ENCODE results near the gene KDM2A.

Gene KDM2A

DNA sequence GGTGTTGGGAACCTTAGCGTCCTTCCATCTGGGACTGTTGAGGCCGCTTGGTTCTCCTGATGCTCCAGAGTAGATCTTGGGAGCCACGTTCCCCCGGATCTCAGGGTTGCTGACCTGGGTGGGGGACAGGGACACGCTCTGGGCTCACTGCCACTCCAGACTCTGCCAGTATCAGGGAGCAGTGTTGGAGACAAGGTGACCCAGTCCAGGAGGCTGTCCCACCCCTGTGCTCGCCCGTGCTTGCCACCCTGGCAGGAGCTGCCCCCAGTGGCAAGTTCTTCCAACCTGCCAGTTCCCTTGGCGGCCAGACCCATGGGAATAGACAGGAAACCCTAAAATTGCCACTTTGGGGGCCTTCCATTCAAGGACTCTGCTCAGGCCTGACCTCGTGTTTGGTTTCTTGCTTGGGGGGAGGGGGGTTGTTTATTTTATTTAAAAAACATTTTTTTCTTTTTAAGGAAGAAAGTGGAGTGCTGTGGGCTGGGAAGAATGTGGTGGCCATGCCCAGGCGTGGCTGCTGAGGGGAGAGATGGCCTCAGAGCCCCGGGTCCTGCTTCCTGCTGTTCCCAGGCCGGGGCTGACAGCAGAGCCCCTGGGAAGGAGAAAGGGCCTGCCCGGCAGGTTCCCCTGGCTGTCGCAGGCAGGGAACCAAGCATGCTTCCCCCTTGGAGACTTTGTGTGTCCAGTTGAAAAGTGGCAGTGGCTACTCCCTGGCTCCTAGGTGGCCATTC is 154.4 kb downstream of the KDM2A start:
- DNase-seq (ENCODE audit: low read depth in 2 of 2): no peak

DNA sequence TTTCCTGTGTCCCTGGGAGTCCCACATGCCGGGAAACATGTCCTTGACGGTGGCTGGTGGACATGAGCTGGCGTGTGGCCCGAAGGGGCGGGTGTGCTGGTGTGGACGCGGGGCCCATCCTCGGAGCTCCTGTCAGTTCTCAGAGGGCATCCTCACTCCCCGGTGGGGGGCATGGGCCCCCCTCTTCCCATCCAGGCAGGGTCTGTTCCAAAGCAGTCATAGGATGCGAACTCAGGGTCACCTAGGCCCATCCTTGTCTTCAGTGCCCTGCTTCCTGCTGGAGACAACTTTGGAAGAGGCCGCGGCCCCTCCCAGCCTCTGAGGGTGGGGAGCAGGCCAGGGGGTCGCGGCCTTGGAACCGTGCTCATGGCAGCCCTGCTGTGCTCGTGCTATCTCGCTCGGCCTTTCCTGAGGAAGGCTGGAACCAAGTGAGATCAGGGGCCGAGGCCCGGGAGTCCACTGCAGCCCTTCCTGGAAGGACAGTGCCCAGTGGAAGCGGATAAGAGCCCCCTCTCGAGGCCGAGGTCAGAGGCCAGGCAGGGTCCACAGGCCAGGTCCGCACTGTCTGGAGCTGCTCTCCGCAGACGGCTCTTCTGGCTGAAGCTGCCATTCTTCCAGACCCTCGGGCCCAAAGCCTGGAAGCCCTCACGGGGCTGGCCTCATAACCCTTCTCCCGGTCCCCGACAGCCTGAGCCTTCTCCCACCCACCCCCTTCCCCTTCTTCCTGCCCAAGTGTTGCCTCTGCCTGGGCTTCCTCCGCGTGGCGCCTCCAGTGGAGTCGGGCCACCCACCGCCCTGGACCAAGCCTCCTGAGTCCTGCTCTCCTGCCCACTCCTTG is 155.9 kb downstream of the KDM2A start:
- DNase-seq (ENCODE audit: low read depth in 2 of 2): no peak

DNA sequence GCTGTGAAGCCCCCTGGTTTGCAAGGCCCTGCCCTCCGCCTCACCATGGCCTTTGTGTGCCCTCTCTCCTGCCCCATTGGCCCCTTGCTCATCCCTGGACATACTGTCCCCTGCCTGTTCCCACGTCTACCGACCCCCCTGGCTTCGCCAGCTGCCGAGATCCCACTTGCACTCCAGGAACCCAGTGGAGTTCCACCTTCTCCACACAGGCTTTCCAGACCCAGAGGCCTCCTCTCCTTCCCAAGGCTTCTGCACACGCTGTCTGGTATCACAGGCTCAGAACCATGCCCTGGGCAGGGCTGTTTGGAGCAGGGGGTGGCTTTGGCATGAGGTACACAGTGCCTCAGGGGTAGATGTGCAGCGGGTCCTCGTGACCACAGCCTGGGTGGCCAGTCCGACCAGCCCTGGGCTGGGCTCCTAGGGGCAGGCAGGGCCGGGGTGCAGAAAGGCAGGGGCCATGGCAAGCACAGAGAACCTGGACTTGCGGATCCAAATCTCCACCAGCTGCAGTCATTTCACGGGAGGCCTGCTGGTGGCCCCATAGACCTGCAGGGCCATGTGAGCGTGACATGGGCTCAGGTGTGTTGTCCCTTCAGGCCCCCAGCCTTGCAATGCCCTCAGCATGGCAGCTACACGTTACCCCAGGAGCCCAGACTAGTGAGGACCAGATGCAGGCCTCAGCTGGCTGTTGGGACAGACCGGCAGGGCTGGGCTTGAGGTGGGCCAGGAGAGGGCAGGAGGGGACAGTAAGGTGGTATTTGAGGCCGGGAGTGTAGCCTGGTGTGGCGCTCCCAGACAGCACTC is 156.7 kb downstream of the KDM2A start:
- DNase-seq (ENCODE audit: low read depth in 2 of 2): no peak

DNA sequence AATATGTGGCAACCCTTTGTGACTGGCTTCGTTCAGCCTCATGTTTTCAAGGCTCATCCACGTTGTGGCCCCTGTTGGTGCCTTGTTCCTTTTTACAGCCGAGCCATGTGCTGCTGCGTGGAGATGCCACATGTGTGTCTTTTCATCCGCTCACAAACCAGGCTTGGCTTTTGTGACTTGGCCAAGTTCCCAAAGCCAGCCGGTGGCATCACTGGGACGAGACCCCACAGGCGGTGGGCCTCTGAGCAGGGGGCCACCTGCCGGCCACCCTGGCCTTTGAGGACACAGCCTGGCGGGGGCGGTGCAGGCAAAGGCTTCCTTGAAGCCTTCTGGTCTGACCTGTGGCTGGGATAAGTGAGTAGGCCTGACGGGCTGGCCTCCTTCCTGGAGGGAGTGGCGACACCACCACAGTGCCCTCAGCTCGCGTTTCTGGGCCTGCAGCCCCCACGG is 157.7 kb downstream of the KDM2A start:
- DNase-seq (ENCODE audit: low read depth in 2 of 2): no peak

DNA sequence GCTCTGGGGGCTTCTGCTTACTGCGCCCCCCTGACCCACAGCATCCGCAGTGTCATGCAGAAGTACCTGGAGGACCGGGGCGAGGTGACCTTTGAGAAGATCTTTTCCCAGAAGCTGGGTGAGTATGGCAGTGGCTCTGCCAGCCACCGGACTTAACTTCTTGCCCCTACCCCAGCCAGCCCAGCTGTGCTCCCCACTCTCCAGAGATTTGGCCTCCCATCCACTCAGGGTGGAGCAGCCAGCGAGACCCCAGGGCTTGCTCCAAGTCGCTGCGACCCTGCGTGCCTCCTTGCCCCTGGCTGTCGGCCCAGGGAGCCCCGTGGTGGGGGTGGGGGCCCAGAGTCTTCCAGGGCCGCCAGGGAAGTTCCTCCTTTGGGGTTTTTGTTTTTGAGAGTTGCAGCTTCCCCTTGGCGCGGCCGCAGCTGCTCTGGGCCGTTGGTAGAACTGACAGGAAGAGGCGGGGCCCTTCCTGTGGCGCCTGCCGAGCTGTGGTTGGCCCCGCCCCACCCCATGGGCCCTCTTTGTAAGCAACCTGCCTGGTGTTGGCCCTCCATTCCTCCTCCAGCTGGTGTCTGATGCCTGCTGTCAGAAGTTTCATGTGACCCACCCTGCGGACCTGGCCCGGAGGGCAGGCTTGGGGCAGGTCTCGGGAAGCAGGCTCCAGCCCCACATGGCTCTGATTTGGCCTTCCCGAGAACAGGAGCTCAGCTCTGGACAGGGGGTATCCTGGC is 158.3 kb downstream of the KDM2A start:
- DNase-seq (ENCODE audit: low read depth in 2 of 2): peak; percentile 82 to 84

DNA sequence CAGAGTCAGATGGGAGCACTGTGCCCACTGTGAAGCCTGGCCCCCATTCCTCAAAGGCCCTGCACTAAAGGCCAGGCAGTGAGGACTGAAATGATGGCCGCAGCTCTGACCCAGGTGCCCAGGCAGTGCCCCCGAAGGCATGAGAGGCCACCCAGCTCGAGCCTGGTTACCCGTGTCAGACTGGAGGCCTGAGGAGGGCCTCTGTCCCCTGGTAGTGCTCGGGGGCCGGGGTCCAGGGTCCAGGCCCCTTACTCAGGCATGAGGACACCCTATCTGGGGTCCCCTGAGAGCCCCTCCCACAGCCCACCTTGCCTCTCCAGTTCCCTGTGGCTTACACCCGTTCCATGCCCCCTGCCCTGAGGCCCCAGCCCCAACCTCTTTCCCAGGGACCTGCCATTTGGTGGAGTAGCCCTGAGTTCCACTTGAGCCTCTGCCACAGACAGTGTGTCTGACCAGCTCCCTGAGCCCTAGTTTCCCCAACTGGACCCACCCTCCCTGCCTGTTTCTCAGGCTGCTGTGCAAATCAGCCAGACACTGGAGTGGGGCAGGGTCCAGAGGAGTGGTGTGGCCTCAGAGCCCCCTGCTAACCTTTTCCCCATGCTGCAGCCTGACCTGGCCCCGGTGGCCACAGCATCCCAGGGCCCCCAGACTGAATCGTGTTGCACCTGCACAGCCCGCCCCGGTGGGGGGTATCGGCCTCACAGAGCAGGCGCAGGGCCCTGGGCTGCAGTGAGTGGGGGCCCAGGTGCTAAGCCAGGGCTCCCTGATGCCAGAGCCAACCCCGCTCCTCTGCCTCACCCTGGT is 159.3 kb downstream of the KDM2A start:
- no peak for DNase-seq (ENCODE audit: low read depth in 2 of 2)

DNA sequence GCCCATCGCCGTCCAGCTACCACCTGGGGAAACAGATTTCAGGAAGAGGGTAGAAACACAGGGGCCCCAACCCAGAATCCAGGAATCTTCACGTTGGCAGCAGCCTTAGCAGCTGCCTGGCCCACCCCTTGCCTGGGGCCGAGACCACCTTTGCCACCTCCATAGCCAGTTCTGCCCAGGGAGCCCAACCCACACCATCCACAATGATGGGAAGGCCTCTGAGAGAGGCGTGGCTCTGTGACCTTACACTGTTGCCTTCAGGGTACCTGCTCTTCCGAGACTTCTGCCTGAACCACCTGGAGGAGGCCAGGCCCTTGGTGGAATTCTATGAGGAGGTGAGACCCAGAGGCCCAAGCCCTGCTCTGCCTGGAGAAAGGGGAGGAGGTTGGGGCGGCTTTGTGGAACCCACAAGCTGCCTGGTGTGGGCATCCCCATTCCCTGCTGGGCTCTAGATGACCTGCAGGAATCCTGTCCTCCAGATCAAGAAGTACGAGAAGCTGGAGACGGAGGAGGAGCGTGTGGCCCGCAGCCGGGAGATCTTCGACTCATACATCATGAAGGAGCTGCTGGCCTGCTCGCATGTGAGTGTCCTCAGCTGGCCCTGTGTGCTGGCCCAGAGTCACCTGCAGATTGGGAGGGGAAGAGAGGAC is 160.0 kb downstream of the KDM2A start:
- no peak for DNase-seq (ENCODE audit: low read depth in 2 of 2)

DNA sequence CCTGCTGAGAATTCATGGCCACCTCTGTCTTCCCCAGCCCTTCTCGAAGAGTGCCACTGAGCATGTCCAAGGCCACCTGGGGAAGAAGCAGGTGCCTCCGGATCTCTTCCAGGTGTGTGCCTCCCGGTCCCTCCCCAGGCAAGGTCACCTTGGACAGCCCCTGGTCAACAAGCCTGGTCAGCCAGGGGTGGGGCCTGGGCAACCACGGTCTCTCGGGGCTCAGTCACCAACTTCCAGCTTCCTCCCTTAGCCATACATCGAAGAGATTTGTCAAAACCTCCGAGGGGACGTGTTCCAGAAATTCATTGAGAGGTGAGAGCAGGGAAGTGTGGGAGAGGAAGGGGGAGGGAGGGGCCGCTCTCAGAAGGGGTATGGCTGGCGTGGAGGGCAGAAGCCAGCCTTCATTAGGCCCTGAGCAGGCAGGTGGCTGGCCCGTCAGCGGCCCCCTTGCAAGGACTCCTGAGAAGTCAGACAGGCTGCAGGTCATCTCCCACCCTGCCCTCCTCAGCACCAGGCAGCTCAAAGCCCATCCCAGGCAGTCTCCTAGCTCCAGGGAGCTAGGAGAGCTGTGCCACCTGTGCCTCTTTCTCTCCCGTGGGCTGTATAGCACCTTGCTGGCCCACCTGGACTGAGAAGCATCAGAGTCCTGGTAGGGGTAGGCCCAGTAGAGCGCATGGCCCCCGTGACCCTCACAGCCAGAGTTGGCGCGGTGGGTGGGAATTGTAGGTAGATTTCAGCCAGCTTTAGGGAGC is 160.7 kb downstream of the KDM2A start:
- DNase-seq (ENCODE audit: low read depth in 2 of 2): no peak

DNA sequence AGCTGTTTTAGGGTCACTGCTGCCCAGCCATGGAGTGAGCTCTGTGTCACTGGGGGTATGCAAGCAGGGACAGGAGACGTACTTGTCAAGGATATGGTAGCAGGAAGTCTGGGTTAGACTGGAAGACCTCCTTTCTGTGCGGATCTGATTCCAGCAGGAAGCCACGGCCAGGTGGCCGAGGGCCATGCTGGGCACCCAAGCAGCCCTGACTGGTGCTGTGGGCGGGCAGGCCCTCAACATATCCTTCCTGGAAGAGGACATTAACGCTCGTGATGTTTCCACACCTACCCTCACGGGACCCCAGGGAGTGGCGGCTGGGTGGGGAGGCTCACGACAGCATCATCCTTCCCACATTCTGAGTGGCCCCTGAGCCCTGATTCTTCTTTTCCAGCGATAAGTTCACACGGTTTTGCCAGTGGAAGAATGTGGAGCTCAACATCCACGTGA is 161.3 kb downstream of the KDM2A start:
- no peak for DNase-seq (ENCODE audit: low read depth in 2 of 2)

DNA sequence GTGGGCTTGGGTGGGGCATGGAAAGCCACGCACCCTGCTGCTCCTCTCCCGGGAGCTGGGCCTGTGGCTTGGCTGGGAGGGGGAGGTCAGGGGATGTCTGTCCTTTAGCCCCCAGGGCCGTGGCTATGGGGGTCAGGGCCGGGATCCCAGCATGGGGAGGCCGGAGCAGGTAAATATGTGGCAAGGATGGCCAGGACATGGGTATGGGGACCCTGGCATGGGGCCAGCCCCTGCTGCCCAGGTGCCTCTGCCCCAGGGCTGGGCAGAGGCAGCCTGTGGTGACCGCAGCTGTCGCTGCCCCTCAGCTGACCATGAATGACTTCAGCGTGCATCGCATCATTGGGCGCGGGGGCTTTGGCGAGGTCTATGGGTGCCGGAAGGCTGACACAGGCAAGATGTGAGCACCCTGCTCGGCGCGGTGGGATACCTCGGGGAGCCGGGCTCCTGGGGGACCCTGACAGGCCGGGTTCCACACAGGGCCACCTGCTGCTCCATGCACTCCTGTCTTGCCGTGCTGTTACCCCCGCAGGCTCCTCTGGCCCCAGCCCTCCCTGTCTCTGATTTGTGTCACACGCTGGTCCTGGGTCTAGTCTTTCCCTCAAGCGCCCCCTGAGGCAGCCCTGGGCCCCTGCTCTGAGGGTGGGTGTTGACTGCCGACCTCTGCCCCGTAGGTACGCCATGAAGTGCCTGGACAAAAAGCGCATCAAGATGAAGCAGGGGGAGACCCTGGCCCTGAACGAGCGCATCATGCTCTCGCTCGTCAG is 161.9 kb downstream of the KDM2A start:
- no peak for DNase-seq (ENCODE audit: low read depth in 2 of 2)

DNA sequence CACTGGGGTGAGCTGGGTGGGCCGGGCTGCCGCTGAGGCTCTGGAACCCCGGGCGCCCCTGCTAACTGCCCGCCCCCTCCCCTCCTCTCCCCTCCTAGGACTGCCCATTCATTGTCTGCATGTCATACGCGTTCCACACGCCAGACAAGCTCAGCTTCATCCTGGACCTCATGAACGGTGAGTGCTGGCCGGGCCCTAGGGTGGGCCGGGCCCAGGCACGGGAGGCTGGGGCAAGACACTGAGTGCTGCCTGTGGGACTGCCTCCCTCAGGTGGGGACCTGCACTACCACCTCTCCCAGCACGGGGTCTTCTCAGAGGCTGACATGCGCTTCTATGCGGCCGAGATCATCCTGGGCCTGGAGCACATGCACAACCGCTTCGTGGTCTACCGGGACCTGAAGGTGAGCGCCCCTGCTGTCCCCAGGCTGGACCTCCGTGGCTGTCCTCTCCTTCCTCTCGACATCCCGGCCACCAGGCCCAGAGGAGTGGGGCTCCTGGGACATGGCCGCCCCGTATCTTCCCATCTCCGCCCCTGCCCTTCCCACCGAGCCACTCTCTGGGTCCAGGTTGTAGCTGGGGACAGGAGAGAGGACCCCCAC is 162.6 kb downstream of the KDM2A start:
- DNase-seq (ENCODE audit: low read depth in 2 of 2): no peak

DNA sequence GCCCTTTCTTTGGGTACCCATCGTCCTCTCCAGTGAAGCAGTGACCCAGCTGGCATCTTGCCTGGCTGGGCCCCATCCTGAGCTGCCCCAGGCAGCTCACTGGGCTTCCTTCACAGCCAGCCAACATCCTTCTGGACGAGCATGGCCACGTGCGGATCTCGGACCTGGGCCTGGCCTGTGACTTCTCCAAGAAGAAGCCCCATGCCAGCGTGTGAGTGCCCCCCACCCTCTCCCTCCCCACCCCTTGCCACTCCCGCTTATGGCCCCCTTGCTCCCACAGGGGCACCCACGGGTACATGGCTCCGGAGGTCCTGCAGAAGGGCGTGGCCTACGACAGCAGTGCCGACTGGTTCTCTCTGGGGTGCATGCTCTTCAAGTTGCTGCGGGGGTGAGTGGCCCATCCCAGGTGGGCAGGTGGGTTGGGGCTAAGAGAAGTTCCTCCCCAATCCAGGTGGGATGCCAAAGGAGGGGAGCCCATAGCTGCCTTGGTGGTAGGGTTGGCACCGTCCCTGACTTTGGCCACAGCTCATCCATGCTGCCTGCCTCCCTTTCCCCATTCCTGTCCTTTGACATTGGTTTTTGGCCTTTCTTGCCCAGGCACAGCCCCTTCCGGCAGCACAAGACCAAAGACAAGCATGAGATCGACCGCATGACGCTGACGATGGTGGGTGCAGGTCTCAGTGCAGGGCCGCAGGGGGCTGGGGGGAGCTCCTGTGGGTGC is 163.3 kb downstream of the KDM2A start:
- no peak for DNase-seq (ENCODE audit: low read depth in 2 of 2)

DNA sequence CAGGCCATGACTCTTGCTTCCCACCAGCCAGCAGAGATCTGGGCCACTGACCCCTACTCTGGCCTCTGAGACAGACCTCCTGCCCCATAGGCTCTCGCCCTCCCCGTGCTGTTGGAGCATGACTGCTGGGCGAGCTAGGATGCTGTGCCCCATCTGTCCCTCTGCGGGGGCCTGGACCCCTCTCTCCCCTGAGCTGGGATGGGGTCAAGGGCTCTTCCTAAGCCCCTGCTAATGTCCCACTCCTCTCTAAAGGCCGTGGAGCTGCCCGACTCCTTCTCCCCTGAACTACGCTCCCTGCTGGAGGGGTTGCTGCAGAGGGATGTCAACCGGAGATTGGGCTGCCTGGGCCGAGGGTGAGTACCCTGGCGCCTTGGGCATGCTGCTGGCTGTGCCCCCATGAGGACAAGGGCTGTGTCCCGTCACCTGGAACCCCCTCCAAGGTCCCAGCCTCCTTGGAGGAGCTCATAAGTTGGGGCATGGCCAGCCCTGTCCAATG is 163.9 kb downstream of the KDM2A start:
- no peak for DNase-seq (ENCODE audit: low read depth in 2 of 2)

DNA sequence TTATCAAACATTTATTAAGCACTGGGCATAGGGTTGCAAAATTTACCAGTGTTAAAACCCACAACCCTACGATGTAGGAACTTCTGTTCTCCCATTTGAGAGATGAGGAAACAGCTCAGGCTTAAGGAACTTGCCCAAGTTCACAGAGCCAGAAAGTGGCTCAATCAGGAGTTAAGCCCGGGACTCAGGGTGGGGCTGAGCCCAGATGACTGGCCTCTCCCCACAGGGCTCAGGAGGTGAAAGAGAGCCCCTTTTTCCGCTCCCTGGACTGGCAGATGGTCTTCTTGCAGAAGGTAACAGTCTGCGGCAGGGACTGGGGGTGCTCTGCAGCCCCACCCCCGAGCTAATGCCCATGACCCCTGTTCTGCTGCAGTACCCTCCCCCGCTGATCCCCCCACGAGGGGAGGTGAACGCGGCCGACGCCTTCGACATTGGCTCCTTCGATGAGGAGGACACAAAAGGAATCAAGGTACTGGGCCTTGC is 164.5 kb downstream of the KDM2A start:
- no peak for DNase-seq (ENCODE audit: low read depth in 2 of 2)

DNA sequence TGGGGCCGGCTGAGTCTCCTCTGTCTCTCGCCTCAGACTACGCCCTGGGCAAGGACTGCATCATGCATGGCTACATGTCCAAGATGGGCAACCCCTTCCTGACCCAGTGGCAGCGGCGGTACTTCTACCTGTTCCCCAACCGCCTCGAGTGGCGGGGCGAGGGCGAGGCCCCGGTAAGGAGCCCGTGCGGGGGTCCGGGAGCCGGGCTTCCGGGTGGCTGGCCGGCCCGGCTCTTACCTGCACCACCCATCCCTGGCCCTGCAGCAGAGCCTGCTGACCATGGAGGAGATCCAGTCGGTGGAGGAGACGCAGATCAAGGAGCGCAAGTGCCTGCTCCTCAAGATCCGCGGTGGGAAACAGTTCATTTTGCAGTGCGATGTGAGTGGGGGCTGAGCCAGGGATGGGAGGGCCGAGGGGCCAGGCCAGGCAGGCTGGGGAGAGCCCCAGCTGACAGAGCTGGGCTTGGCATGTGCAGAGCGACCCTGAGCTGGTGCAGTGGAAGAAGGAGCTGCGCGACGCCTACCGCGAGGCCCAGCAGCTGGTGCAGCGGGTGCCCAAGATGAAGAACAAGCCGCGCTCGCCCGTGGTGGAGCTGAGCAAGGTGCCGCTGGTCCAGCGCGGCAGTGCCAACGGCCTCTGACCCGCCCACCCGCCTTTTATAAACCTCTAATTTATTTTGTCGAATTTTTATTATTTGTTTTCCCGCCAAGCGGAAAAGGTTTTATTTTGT is 165.9 kb downstream of the KDM2A start:
- DNase-seq (ENCODE audit: low read depth in 2 of 2): no peak

Data from stimulated activated CD4-positive, alpha-beta T cell treated with anti-CD3 and anti-CD28 coated beads, Interleukin-15, amount 100 ng/mL, for 48 hours (primary cell).